H9 (cell line): Measurements from ENCODE around the gene ERC1. TPM values are rescaled to one million over a fixed set of nuclear protein-coding genes. Genes with fewer than 3 reads are reported as not detected.

ENCODE experiments used
- DNase-seq: peaks from one replicate; pipeline ENCODE4 v3.0.0-alpha.2; 2017
- H2AFZ ChIP-seq: one replicate; pipeline ENCODE4 v1.6.1; 2013; ENCODE audit warnings: mild to moderate bottlenecking, low read length, control low read depth, moderate library complexity
- H2AK5ac ChIP-seq: 2 replicates; pipeline ENCODE4 v1.6.1; 2013; ENCODE audit warnings: low read length, control low read depth, mixed read lengths; ENCODE audit not compliant: insufficient read length
- H2BK120ac ChIP-seq: one replicate; pipeline ENCODE4 v1.6.1; 2013; ENCODE audit warnings: low read depth, mild to moderate bottlenecking, low read length, control low read depth, inconsistent platforms; ENCODE audit not compliant: poor library complexity, severe bottlenecking
- H2BK12ac ChIP-seq: 2 replicates; pipeline ENCODE4 v1.6.1; 2013; ENCODE audit warnings: low read length, control low read depth, mixed read lengths, low read depth; ENCODE audit not compliant: insufficient read length
- H2BK15ac ChIP-seq: 2 replicates; pipeline ENCODE4 v1.6.1; 2013; ENCODE audit warnings: low read depth, low read length, control low read depth
- H2BK20ac ChIP-seq: one replicate; pipeline ENCODE4 v1.6.1; 2013; ENCODE audit warnings: low read depth, mild to moderate bottlenecking, low read length, control low read depth, inconsistent platforms; ENCODE audit not compliant: poor library complexity, severe bottlenecking
- H2BK5ac ChIP-seq: 2 replicates; pipeline ENCODE4 v1.6.1; 2013; ENCODE audit warnings: low read length, control low read depth, mixed read lengths; ENCODE audit not compliant: insufficient read length
- H3K14ac ChIP-seq: 2 replicates; pipeline ENCODE4 v1.6.1; 2013; ENCODE audit warnings: low read length, control low read depth; ENCODE audit not compliant: insufficient read depth
- H3K18ac ChIP-seq: 2 replicates; pipeline ENCODE4 v1.6.1; 2013; ENCODE audit warnings: low read depth, mild to moderate bottlenecking, mixed read lengths, low read length, control low read depth; ENCODE audit not compliant: insufficient read length
- H3K23ac ChIP-seq: 2 replicates; pipeline ENCODE4 v1.6.1; 2013; ENCODE audit warnings: low read length, control low read depth, mixed read lengths, low read depth; ENCODE audit not compliant: insufficient read length
- H3K23me2 ChIP-seq: 2 replicates; pipeline ENCODE4 v1.6.1; 2013; ENCODE audit warnings: low read depth, mild to moderate bottlenecking, mixed read lengths, low read length, control low read depth; ENCODE audit not compliant: insufficient read length, poor library complexity, severe bottlenecking
- H3K27ac ChIP-seq: 2 replicates; pipeline ENCODE4 v1.5.1; 2013; ENCODE audit warnings: low read length, control low read depth, mixed read lengths, low read depth; ENCODE audit not compliant: insufficient read length
- H3K27me3 ChIP-seq: 2 replicates; pipeline ENCODE4 v1.6.1; 2013; ENCODE audit warnings: low read length, control low read depth, inconsistent platforms; ENCODE audit not compliant: insufficient read depth
- H3K4ac ChIP-seq: 2 replicates; pipeline ENCODE4 v1.6.1; 2013; ENCODE audit warnings: low read depth, mild to moderate bottlenecking, control low read depth, inconsistent platforms, low read length, moderate library complexity
- H3K4me1 ChIP-seq: 2 replicates; pipeline ENCODE4 v1.6.1; 2013; ENCODE audit warnings: low read length, control low read depth, inconsistent platforms; ENCODE audit not compliant: insufficient read depth
- H3K4me2 ChIP-seq: 2 replicates; pipeline ENCODE4 v1.6.1; 2013; ENCODE audit warnings: low read length, control low read depth, mixed read lengths; ENCODE audit not compliant: insufficient read length, insufficient read depth
- H3K56ac ChIP-seq: 2 replicates; pipeline ENCODE4 v1.6.1; 2013; ENCODE audit warnings: low read depth, mild to moderate bottlenecking, mixed read lengths, low read length, control low read depth; ENCODE audit not compliant: insufficient read length
- H3K79me1 ChIP-seq: 2 replicates; pipeline ENCODE4 v1.6.1; 2013; ENCODE audit warnings: low read depth, mild to moderate bottlenecking, moderate library complexity, low read length, control low read depth, inconsistent platforms; ENCODE audit not compliant: insufficient read depth, poor library complexity, severe bottlenecking
- H3K79me2 ChIP-seq: 2 replicates; pipeline ENCODE4 v1.6.1; 2013; ENCODE audit warnings: low read length, control low read depth, inconsistent platforms; ENCODE audit not compliant: insufficient read depth
- H3K9ac ChIP-seq: 2 replicates; pipeline ENCODE4 v1.6.1; 2013; ENCODE audit warnings: low read length, control low read depth, mixed read lengths; ENCODE audit not compliant: insufficient read length; ENCODE audit errors: extremely low read depth
- H3K9me3 ChIP-seq: one replicate; pipeline ENCODE4 v1.6.1; 2013; ENCODE audit warnings: low read depth, low read length, inconsistent platforms; ENCODE audit not compliant: control insufficient read depth
- H3T11ph ChIP-seq: one replicate; pipeline ENCODE4 v1.6.1; 2013; ENCODE audit warnings: mild to moderate bottlenecking, low read length, control low read depth, inconsistent platforms
- H4K20me1 ChIP-seq: one replicate; pipeline ENCODE4 v1.6.1; 2013; ENCODE audit not compliant: control insufficient read depth, insufficient read length, insufficient read depth
- H4K5ac ChIP-seq: 2 replicates; pipeline ENCODE4 v1.6.1; 2013; ENCODE audit warnings: low read depth, mild to moderate bottlenecking, mixed read lengths, low read length, control low read depth; ENCODE audit not compliant: insufficient read length
- H4K8ac ChIP-seq: replicated peaks from 2 replicates; pipeline ENCODE4 v1.6.1; 2013; ENCODE audit warnings: low read length, control low read depth, mixed read lengths, low read depth; ENCODE audit not compliant: insufficient read length
- H4K91ac ChIP-seq: 2 replicates; pipeline ENCODE4 v1.6.1; 2013; ENCODE audit warnings: low read depth, mild to moderate bottlenecking, moderate library complexity, mixed read lengths, low read length, control low read depth; ENCODE audit not compliant: insufficient read length
- H3K27ac Mint-ChIP-seq, 3 experiments: 2 replicates in 2 of 3; 3 replicates in 1 of 3; pipeline ENCODE4 v1.8.0; 2020 to 2021; ENCODE audit warnings: mixed read lengths in 3 of 3, mild to moderate bottlenecking in 1 of 3, moderate library complexity in 1 of 3
- H3K27me3 Mint-ChIP-seq: 2 replicates; pipeline ENCODE4 v1.8.0; 2021; ENCODE audit warnings: low read depth, mild to moderate bottlenecking, moderate library complexity, mixed read lengths
- H3K36me3 Mint-ChIP-seq, 3 experiments: 2 replicates in 2 of 3; 3 replicates in 1 of 3; pipeline ENCODE4 v1.8.0; 2020 to 2021; ENCODE audit warnings: low read depth in 3 of 3, mixed read lengths in 3 of 3; ENCODE audit not compliant: insufficient read depth in 1 of 3
- H3K4me1 Mint-ChIP-seq, 2 experiments: 2 replicates each; pipeline ENCODE4 v1.8.0; 2020; ENCODE audit warnings: mixed read lengths in 2 of 2
- H3K4me3 Mint-ChIP-seq, 2 experiments: 2 replicates in 1 of 2; 3 replicates in 1 of 2; pipeline ENCODE4 v1.8.0; 2020 to 2021; ENCODE audit warnings: mild to moderate bottlenecking in 2 of 2, mixed read lengths in 2 of 2, moderate library complexity in 1 of 2
- H3K9me3 Mint-ChIP-seq, 2 experiments: 2 replicates in 1 of 2; 3 replicates in 1 of 2; pipeline ENCODE4 v1.8.0; 2020; ENCODE audit warnings: mild to moderate bottlenecking in 2 of 2, mixed read lengths in 2 of 2, moderate library complexity in 1 of 2
- WGBS: extraction: QIAGEN DNeasy Blood & Tissue Kit; methylation state at CpG from one replicate; pipeline ENCODE4 v1.1.7; 2013; ENCODE audit warnings: missing lambda C conversion rate, low lambda C conversion rate, mixed read lengths; ENCODE audit not compliant: insufficient read length; ENCODE audit errors: extremely low coverage; 5-methylcytosine and 5-hydroxymethylcytosine counted together
- total RNA-seq: library from RNA; stranded (reverse); gene quantifications from 2 replicates; pipeline ENCODE4 v1.2.1, GENCODE V29; 2021
- TF ChIP-seq, protein P1 (sequence below): fragments of 200-600 bp; sonication (generic); conservative IDR thresholded peaks from 3 replicates; pipeline ENCODE4 v1.8.0; 2021; ENCODE audit warnings: antibody characterized with exemption, mild to moderate bottlenecking

The ERC1 gene
- total RNA-seq, 1 experiment from 2014 or later: 51.2 TPM

DNA sequence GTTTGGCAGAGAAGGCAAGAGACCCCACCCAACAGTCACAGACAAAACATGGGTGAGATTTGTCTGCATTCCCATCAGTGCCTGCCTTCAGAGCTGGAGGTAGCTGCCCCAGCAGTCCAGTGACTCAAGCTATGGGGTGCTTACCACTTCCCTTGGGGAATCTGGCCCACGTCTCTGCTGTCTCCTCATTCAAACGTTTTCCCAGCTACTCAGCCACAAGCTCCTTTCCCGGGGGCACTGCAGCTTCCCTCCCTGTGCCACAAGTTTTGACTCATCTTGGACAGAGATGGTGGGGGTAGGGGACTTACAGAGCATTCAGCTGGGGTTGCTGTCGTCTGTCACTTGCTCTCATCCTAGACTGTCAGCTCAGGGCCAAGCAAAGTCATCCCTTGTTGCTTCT, 536.8 kb downstream of the ERC1 start:
- no peak overlapping the region for H3K18ac ChIP-seq
- H3K4me1 Mint-ChIP-seq: peaks cover 18 to 20% of the 10 kb centered on the region in 2 experiments
- peaks cover 0 to 2% (median 0%) of the 10 kb centered on the region in 3 experiments; a peak in 2 of 7 replicates for H3K36me3 Mint-ChIP-seq
- H3K23me2 ChIP-seq: peaks cover 13% of the 10 kb centered on the region
- no peaks in the 10 kb centered on the region for H4K20me1 ChIP-seq
- no peak overlapping the region for H3K27ac ChIP-seq
- H2BK20ac ChIP-seq: no peak overlapping the region
- H3K4ac ChIP-seq: no peak overlapping the region
- no peak overlapping the region for H4K91ac ChIP-seq
- H4K8ac ChIP-seq: no peak overlapping the region
- no peak overlapping the region for H3T11ph ChIP-seq
- H3K4me2 ChIP-seq: no peak overlapping the region
- H3K4me1 ChIP-seq: peaks cover 6% of the 10 kb centered on the region; the same call in 1 of the 2 replicates
- WGBS: no CpG with 5 or more reads among the region's 4 CpGs
- H3K9me3 Mint-ChIP-seq: peaks cover 0 to 2% of the 10 kb centered on the region in 2 experiments; a peak in 2 of 5 replicates
- H3K9ac ChIP-seq: no peak overlapping the region
- H3K23ac ChIP-seq: no peak overlapping the region
- no peak overlapping the region for H2AFZ ChIP-seq
- TF ChIP-seq, protein P1, sequence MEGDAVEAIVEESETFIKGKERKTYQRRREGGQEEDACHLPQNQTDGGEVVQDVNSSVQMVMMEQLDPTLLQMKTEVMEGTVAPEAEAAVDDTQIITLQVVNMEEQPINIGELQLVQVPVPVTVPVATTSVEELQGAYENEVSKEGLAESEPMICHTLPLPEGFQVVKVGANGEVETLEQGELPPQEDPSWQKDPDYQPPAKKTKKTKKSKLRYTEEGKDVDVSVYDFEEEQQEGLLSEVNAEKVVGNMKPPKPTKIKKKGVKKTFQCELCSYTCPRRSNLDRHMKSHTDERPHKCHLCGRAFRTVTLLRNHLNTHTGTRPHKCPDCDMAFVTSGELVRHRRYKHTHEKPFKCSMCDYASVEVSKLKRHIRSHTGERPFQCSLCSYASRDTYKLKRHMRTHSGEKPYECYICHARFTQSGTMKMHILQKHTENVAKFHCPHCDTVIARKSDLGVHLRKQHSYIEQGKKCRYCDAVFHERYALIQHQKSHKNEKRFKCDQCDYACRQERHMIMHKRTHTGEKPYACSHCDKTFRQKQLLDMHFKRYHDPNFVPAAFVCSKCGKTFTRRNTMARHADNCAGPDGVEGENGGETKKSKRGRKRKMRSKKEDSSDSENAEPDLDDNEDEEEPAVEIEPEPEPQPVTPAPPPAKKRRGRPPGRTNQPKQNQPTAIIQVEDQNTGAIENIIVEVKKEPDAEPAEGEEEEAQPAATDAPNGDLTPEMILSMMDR: no peak
- H3K56ac ChIP-seq: no peak overlapping the region
- no peaks in the 10 kb centered on the region for H3K79me1 ChIP-seq
- H2BK5ac ChIP-seq: no peak overlapping the region
- H3K4me3 Mint-ChIP-seq: no peak overlapping the region
- H2BK120ac ChIP-seq: no peak overlapping the region
- no peak overlapping the region for H4K5ac ChIP-seq
- no peak for DNase-seq
- H3K27ac Mint-ChIP-seq: no peak overlapping the region
- no peak overlapping the region for H3K14ac ChIP-seq
- H3K27me3 ChIP-seq: peaks cover 29% of the 10 kb centered on the region
- H3K79me2 ChIP-seq: no peaks in the 10 kb centered on the region
- H2BK15ac ChIP-seq: no peak overlapping the region
- H2AK5ac ChIP-seq: no peak overlapping the region
- H3K27me3 Mint-ChIP-seq: peaks cover 80% of the 10 kb centered on the region
- no peaks in the 10 kb centered on the region for H3K9me3 ChIP-seq
- H2BK12ac ChIP-seq: no peak overlapping the region
